Activated CD4-positive, alpha-beta memory T cell treated with anti-CD3 and anti-CD28 coated beads for 36 hours (primary cell): ENCODE data around the gene SPHK1. TPM values are rescaled to one million over a fixed set of nuclear protein-coding genes. Genes with fewer than 3 reads are reported as not detected.

Experiments used
- CTCF ChIA-PET: fragments of 350-600 bp; sonication (Branson Sonifier 250); formaldehyde crosslinking; loops from one replicate; lab custom pipeline; 2021; ENCODE audit warnings: antibody characterized with exemption, inconsistent platforms; lab: Charles Lee
- POLR2A ChIA-PET: fragments of 350-600 bp; sonication (Branson Sonifier 250); formaldehyde crosslinking; loops from one replicate; lab custom pipeline; 2021; ENCODE audit warnings: antibody characterized with exemption; lab: Charles Lee
- DNase-seq: peaks from one replicate; pipeline ENCODE4 v3.0.0-alpha.2; 2020
- H3K27ac Mint-ChIP-seq: one replicate; pipeline ENCODE4 v1.8.0; 2021; ENCODE audit warnings: mixed read lengths
- H3K27me3 Mint-ChIP-seq: one replicate; pipeline ENCODE4 v1.8.0; 2021; ENCODE audit warnings: mixed read lengths
- H3K36me3 Mint-ChIP-seq: one replicate; pipeline ENCODE4 v1.8.0; 2021; ENCODE audit warnings: mixed read lengths
- H3K4me1 Mint-ChIP-seq: one replicate; pipeline ENCODE4 v1.8.0; 2021; ENCODE audit warnings: low read depth, mixed read lengths
- H3K4me3 Mint-ChIP-seq: one replicate; pipeline ENCODE4 v1.8.0; 2021; ENCODE audit warnings: mild to moderate bottlenecking, mixed read lengths
- H3K9me3 Mint-ChIP-seq: one replicate; pipeline ENCODE4 v1.8.0; 2021; ENCODE audit warnings: mixed read lengths
- intact Hi-C: fragments of 100-400 bp; cut with micrococcal nuclease; formaldehyde crosslinking; loops from one replicate; pipeline ENCODE4 v1.15.1; 2023
- total RNA-seq, 2 experiments: library from RNA; stranded (reverse); gene quantifications; one replicate each; pipeline ENCODE4 v1.2.3, GENCODE V29; 2021

SPHK1 gene
- total RNA-seq, 2 experiments from 2014 or later = 9.9 to 11.4 TPM

GRCh38 chr17:76379646-76380376 lies 4.6 kb upstream of the SPHK1 start:
- Mint-ChIP-seq H3K9me3 (no peaks in the 10 kb centered on the region), H3K27me3 (no peaks in the 10 kb centered on the region), H3K4me1 (peaks cover 4% of the 10 kb centered on the region), H3K36me3 (no peaks in the 10 kb centered on the region), H3K27ac (no peak overlapping the region), H3K4me3 (no peak overlapping the region)
- DNase-seq = no peak
- intact Hi-C loops = loop anchor here (1.0 to 10.0 kb wide), 2 partner anchors 13 to 245 kb away; no protein-coding TSS in a partner anchor
- POLR2A ChIA-PET = no interaction called here
- CTCF ChIA-PET = interaction anchor here (0.6 to 7.7 kb wide), 5 partner anchors 9 to 366 kb away, joined by 3 to 36 read pairs (median 6); no protein-coding TSS in a partner anchor

GRCh38 chr17:76381633-76382350 lies 2.6 kb upstream of the SPHK1 start:
- H3K4me3 Mint-ChIP-seq = peak overlapping the region; percentile 50

DNA sequence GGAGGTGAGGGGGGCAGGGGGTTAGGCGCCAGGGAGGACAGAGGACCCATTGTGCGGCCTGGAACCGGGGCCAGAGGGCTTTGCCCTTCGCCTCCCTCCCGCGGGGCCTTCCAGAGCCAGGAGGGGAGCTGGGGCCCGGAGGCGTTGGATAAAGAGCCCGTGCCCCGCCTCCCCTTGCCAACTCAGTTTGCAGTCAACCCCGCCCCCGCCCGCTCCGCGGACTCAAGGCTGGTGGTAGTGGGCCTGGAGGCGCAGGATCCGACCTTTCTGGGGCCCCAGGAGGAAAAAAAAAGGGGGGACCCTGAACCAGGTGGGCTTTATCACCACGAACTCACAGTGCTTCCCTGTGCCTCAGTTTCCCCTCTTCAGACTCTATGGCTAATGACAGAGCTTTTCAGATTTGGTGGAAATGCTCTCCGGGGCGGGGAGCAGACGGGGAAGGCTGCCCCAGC lies 2.0 kb upstream of the SPHK1 start:
- intact Hi-C loops = loop anchor here (10.0 kb wide), 1 partner anchor 248 kb away; no protein-coding TSS in a partner anchor
- peak overlapping the region; percentile 35 for H3K27ac Mint-ChIP-seq
- H3K4me3 Mint-ChIP-seq = peak overlapping the region; percentile 78
- POLR2A ChIA-PET = interaction anchor here (1.1 to 1.7 kb wide), 2 partner anchors 29 to 404 kb away, joined by 3 to 10 read pairs; partner anchors contain the start of genes ACOX1 and PRPSAP1
- peaks cover 8% of the 10 kb centered on the region for H3K4me1 Mint-ChIP-seq
- no peaks in the 10 kb centered on the region for H3K36me3 Mint-ChIP-seq
- no peaks in the 10 kb centered on the region for H3K9me3 Mint-ChIP-seq
- H3K27me3 Mint-ChIP-seq = no peaks in the 10 kb centered on the region
- DNase-seq = peak; percentile 45
- CTCF ChIA-PET = interaction anchor here (0.6 to 8.6 kb wide), 4 partner anchors 12 to 478 kb away, joined by 3 to 97 read pairs (median 27); partner anchors contain the start of gene PRPSAP1

More at GRCh38 chr17:76381633-76382350, 2.6 kb upstream of the SPHK1 start:
- POLR2A ChIA-PET = interaction anchor here (1.7 kb wide), 1 partner anchor 28 kb away, joined by 10 read pairs; the partner anchor contains the start of gene PRPSAP1
- Mint-ChIP-seq H3K27ac (no peak overlapping the region), H3K36me3 (no peaks in the 10 kb centered on the region), H3K9me3 (no peaks in the 10 kb centered on the region), H3K27me3 (no peaks in the 10 kb centered on the region), H3K4me1 (peaks cover 8% of the 10 kb centered on the region)
- CTCF ChIA-PET = interaction anchor here (0.6 to 8.6 kb wide), 5 partner anchors 16 to 368 kb away, joined by 3 to 97 read pairs (median 7); partner anchors contain the start of gene PRPSAP1
- DNase-seq = no peak
- intact Hi-C loops = loop anchor here (10.0 kb wide), 1 partner anchor 247 kb away; no protein-coding TSS in a partner anchor

- Mint-ChIP-seq H3K27me3 (no peaks in the 10 kb centered on the region), H3K27ac (peak overlapping the region; percentile 85), H3K4me3 (peak overlapping the region; percentile 78), H3K36me3 (no peaks in the 10 kb centered on the region), H3K9me3 (no peaks in the 10 kb centered on the region), H3K4me1 (peaks cover 8% of the 10 kb centered on the region)
- CTCF ChIA-PET = interaction anchor here (0.6 to 8.6 kb wide), 9 partner anchors 13 to 479 kb away, joined by 3 to 109 read pairs (median 12); partner anchors contain the start of genes PRPSAP1 and UBE2O
- peak; percentile 81 for DNase-seq
- intact Hi-C loops = loop anchor here (1.0 to 10.0 kb wide), 2 partner anchors 29 to 248 kb away; no protein-coding TSS in a partner anchor
- POLR2A ChIA-PET = interaction anchor here (0.7 to 3.6 kb wide), 4 partner anchors 29 to 404 kb away, joined by 3 to 26 read pairs (median 6); partner anchors contain the start of genes ACOX1 and PRPSAP1
Observed at GRCh38 chr17:76382803-76383545, 1.4 kb upstream of the SPHK1 start.

GRCh38 chr17:76383546-76384221 lies 725 bp upstream of the SPHK1 start:
- H3K27me3 Mint-ChIP-seq = no peaks in the 10 kb centered on the region
- CTCF ChIA-PET = interaction anchor here (0.6 to 8.6 kb wide), 15 partner anchors 13 to 1076 kb away, joined by 3 to 109 read pairs (median 10); partner anchors contain the start of genes PRPSAP1 and UBE2O

GRCh38 chr17:76384987-76385891 lies 830 bp downstream of the SPHK1 start:
- DNase-seq = peak; percentile 65
- ChIA-PET CTCF (interaction anchor here (0.6 to 8.6 kb wide), 38 partner anchors 8 to 393 kb away, joined by 3 to 109 read pairs (median 4); partner anchors contain the start of genes PRPSAP1, ST6GALNAC2 and UBE2O), POLR2A (interaction anchor here (0.6 to 3.6 kb wide), 5 partner anchors 32 to 314 kb away, joined by 3 to 26 read pairs (median 4); partner anchors contain the start of gene PRPSAP1)
- H3K4me3 Mint-ChIP-seq = peak overlapping the region; percentile 56
- H3K9me3 Mint-ChIP-seq = no peaks in the 10 kb centered on the region
- no peaks in the 10 kb centered on the region for H3K36me3 Mint-ChIP-seq
- H3K27ac Mint-ChIP-seq = no peak overlapping the region
- peaks cover 8% of the 10 kb centered on the region for H3K4me1 Mint-ChIP-seq
- H3K27me3 Mint-ChIP-seq = no peaks in the 10 kb centered on the region
- intact Hi-C loops = loop anchor here (10.0 kb wide), 1 partner anchor 250 kb away; no protein-coding TSS in a partner anchor

More at GRCh38 chr17:76383546-76384221, 725 bp upstream of the SPHK1 start:
- H3K9me3 Mint-ChIP-seq = no peaks in the 10 kb centered on the region
- peak overlapping the region; percentile 85 for H3K27ac Mint-ChIP-seq
- intact Hi-C loops = loop anchor here (1.0 to 10.0 kb wide), 2 partner anchors 29 to 249 kb away; no protein-coding TSS in a partner anchor
- no peaks in the 10 kb centered on the region for H3K36me3 Mint-ChIP-seq
- POLR2A ChIA-PET = interaction anchor here (0.7 to 3.6 kb wide), 4 partner anchors 30 to 405 kb away, joined by 3 to 26 read pairs (median 4); partner anchors contain the start of genes ACOX1 and PRPSAP1
- peaks cover 8% of the 10 kb centered on the region for H3K4me1 Mint-ChIP-seq
- peak; percentile 67 for DNase-seq
- peak overlapping the region; percentile 78 for H3K4me3 Mint-ChIP-seq

GRCh38 chr17:76385892-76386786 lies 1.7 kb downstream of the SPHK1 start:
- H3K27me3 Mint-ChIP-seq = no peaks in the 10 kb centered on the region
- intact Hi-C loops = loop anchor here (10.0 kb wide), 1 partner anchor 251 kb away; no protein-coding TSS in a partner anchor
- ChIA-PET CTCF (interaction anchor here (0.6 to 8.6 kb wide), 27 partner anchors 9 to 394 kb away, joined by 3 to 109 read pairs (median 4); partner anchors contain the start of genes PRPSAP1 and UBE2O), POLR2A (interaction anchor here (0.5 to 3.6 kb wide), 5 partner anchors 11 to 82 kb away, joined by 3 to 26 read pairs (median 3); partner anchors contain the start of gene PRPSAP1)
- H3K4me1 Mint-ChIP-seq = peaks cover 8% of the 10 kb centered on the region
- H3K9me3 Mint-ChIP-seq = no peaks in the 10 kb centered on the region
- DNase-seq = peak; percentile 90
- no peak overlapping the region for H3K27ac Mint-ChIP-seq
- no peaks in the 10 kb centered on the region for H3K36me3 Mint-ChIP-seq
- H3K4me3 Mint-ChIP-seq = peak overlapping the region; percentile 56

GRCh38 chr17:76386966-76387765 lies 2.8 kb downstream of the SPHK1 start:
- Mint-ChIP-seq H3K4me1 (peaks cover 8% of the 10 kb centered on the region), H3K27me3 (no peaks in the 10 kb centered on the region), H3K9me3 (no peaks in the 10 kb centered on the region), H3K27ac (no peak overlapping the region), H3K4me3 (no peak overlapping the region), H3K36me3 (peaks cover 3% of the 10 kb centered on the region)
- intact Hi-C loops = loop anchor here (10.0 kb wide), 1 partner anchor 252 kb away; no protein-coding TSS in a partner anchor
- POLR2A ChIA-PET = interaction anchor here (0.7 to 3.6 kb wide), 4 partner anchors 10 to 83 kb away, joined by 3 to 26 read pairs (median 3); partner anchors contain the start of gene PRPSAP1
- DNase-seq = no peak
- CTCF ChIA-PET = interaction anchor here (0.6 to 8.6 kb wide), 6 partner anchors 10 to 177 kb away, joined by 3 to 109 read pairs (median 28); partner anchors contain the start of gene PRPSAP1
